ENCODE results near the gene CD38.
A peak's percentile ranks its signal among the peaks of the same experiment; 100 is the strongest.

Gene CD38

GRCh38 chr4:15884666-15885065, 106.5 kb downstream of the CD38 start:
- no peak for DNase-seq (ENCODE audit: low read depth in 1 of 2, low spot score in 1 of 2)
- in situ Hi-C loops (cut with HindIII; ENCODE audit: low pct_unique_long_range_greater_than_20kb, low sequenced_read_pairs), result no loop called here
- no peak for TF ChIP-seq JUND (IDR thresholded peaks at IDR 0.05; ENCODE audit: low read depth)

DNA sequence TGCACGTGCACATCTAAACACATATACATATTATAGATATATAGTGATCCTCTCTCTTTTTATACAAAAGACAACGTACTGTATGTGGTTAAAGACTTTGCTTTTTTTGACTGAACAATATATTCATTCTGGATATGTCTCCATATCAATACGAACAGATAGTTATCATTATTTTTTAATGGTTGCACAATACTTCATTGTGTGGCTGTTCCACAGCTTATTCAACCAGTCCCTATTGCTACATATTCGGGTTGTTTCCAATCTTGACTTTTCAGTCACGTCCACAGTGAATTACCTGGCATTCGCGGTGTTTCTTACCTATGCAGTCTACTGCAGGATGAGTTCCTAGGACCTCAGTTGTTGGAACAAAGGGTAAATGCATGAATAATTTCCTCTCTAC, 107.3 kb downstream of the CD38 start:
- TF ChIP-seq JUND (IDR thresholded peaks at IDR 0.05; ENCODE audit: low read depth), result no peak
- DNase-seq (ENCODE audit: low read depth in 1 of 2, low spot score in 1 of 2), result no peak
- in situ Hi-C loops (cut with HindIII; ENCODE audit: low pct_unique_long_range_greater_than_20kb, low sequenced_read_pairs), result no loop called here

- TF ChIP-seq JUND (IDR thresholded peaks at IDR 0.05; ENCODE audit: low read depth), result no peak
- in situ Hi-C loops (cut with HindIII; ENCODE audit: low pct_unique_long_range_greater_than_20kb, low sequenced_read_pairs), result no loop called here
- no peak for DNase-seq (ENCODE audit: low read depth in 1 of 2, low spot score in 1 of 2)
Measured at GRCh38 chr4:15888515-15888914, 110.4 kb downstream of the CD38 start.

GRCh38 chr4:15890246-15890829, 112.2 kb downstream of the CD38 start:
- no peak for TF ChIP-seq JUND (IDR thresholded peaks at IDR 0.05; ENCODE audit: low read depth)

DNA sequence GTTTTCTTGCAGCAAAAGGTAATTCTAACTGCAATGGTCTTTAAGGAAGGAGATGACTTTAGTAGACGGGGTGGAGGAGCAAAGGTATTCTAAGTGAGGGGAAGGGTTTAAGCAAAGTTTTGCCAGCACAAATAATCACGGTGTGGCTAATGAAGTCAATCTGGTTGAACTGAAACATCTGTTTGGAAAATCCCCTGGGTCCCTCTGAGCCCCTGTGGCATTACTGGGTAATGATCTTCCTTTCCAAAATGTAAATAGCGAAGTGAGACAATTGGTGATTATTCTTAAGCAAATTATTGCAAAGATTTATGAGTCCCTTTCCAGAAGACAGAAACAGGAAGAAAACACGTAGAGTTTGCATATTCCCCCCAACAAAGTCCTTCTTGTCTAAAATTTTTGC, 113.2 kb downstream of the CD38 start:
- TF ChIP-seq JUND (IDR thresholded peaks at IDR 0.05; ENCODE audit: low read depth), result no peak

More at GRCh38 chr4:15890246-15890829, 112.2 kb downstream of the CD38 start:
- in situ Hi-C loops (cut with HindIII; ENCODE audit: low pct_unique_long_range_greater_than_20kb, low sequenced_read_pairs), result no loop called here
- DNase-seq (ENCODE audit: low read depth in 1 of 2, low spot score in 1 of 2), result no peak

GRCh38 chr4:15893962-15894361, 115.8 kb downstream of the CD38 start:
- peak; percentile 23 to 49 for DNase-seq (ENCODE audit: low read depth in 1 of 2, low spot score in 1 of 2)
- TF ChIP-seq JUND (IDR thresholded peaks at IDR 0.05; ENCODE audit: low read depth), result no peak
- in situ Hi-C loops (cut with HindIII; ENCODE audit: low pct_unique_long_range_greater_than_20kb, low sequenced_read_pairs), result no loop called here

More for the DNA sequence above, 113.2 kb downstream of the CD38 start:
- DNase-seq (ENCODE audit: low read depth in 1 of 2, low spot score in 1 of 2), result no peak
- in situ Hi-C loops (cut with HindIII; ENCODE audit: low pct_unique_long_range_greater_than_20kb, low sequenced_read_pairs), result no loop called here

- in situ Hi-C loops (cut with HindIII; ENCODE audit: low pct_unique_long_range_greater_than_20kb, low sequenced_read_pairs), result no loop called here
- DNase-seq (ENCODE audit: low read depth in 1 of 2, low spot score in 1 of 2), result no peak
- no peak for TF ChIP-seq JUND (IDR thresholded peaks at IDR 0.05; ENCODE audit: low read depth)
Measured at GRCh38 chr4:15894393-15894792, 116.3 kb downstream of the CD38 start.

GRCh38 chr4:15894921-15895916, 117.1 kb downstream of the CD38 start:
- TF ChIP-seq JUND (IDR thresholded peaks at IDR 0.05; ENCODE audit: low read depth), result no peak
- in situ Hi-C loops (cut with HindIII; ENCODE audit: low pct_unique_long_range_greater_than_20kb, low sequenced_read_pairs), result no loop called here
- DNase-seq (ENCODE audit: low read depth in 1 of 2, low spot score in 1 of 2), result no peak

DNA sequence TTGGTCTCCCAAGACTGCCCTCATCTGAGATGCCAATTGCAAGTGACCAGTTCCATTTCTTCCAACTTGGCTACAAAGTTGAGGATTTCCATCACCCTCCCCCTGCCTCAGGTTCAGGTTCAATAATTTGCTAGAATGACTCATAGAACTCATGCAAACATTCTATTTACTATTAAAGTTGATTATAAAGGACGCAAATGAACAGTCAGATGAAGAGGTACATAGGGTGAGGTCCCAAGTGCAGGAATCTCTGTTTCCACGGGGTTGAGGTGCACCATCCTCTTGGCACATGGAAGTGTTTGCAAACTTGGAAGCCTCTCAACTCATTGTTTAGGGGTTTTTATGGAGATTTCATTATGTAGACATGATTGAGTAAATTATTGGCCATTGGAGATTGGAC, 119.4 kb downstream of the CD38 start:
- no peak for DNase-seq (ENCODE audit: low read depth in 1 of 2, low spot score in 1 of 2)
- in situ Hi-C loops (cut with HindIII; ENCODE audit: low pct_unique_long_range_greater_than_20kb, low sequenced_read_pairs), result no loop called here
- no peak for TF ChIP-seq JUND (IDR thresholded peaks at IDR 0.05; ENCODE audit: low read depth)

DNA sequence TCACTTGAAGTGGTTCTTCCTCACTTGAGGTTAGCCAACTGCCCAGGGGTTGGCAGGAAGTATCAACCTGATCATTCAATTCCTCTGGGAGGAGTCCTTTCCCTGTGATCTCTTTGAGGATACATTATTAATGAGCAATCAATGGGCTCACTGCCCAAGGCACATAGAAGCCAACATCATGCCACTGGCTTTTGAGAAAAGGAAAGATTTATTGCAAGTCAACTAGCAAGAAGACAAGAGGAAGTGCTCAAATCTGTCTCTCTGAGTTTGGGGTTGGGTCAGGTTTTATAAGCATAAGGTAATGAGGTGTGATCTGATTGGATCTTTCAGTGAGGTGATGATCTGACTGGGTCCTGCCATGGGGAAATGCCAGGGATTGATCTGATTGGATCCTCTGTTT, 120.8 kb downstream of the CD38 start:
- in situ Hi-C loops (cut with HindIII; ENCODE audit: low pct_unique_long_range_greater_than_20kb, low sequenced_read_pairs), result no loop called here
- no peak for DNase-seq (ENCODE audit: low read depth in 1 of 2, low spot score in 1 of 2)
- TF ChIP-seq JUND (IDR thresholded peaks at IDR 0.05; ENCODE audit: low read depth), result no peak

DNA sequence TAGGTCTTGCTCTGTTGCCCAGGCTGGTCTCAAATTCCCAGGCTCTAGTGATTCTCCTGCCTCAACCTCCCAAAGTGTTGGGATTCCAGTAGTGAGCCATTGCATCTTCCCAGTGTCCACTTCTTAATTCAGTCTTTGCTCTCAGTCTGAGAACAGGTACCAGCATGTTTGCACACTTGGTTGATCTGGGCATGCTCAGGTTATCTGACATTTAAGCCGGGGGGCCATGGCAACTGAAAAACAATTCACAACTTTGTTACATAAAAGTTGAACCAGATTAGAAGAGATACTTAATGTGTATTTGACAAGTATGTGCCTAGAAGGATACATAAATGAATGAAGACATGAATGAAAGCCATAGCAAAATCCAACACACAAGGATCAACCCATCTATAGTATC, 121.4 kb downstream of the CD38 start:
- in situ Hi-C loops (cut with HindIII; ENCODE audit: low pct_unique_long_range_greater_than_20kb, low sequenced_read_pairs), result no loop called here

DNA sequence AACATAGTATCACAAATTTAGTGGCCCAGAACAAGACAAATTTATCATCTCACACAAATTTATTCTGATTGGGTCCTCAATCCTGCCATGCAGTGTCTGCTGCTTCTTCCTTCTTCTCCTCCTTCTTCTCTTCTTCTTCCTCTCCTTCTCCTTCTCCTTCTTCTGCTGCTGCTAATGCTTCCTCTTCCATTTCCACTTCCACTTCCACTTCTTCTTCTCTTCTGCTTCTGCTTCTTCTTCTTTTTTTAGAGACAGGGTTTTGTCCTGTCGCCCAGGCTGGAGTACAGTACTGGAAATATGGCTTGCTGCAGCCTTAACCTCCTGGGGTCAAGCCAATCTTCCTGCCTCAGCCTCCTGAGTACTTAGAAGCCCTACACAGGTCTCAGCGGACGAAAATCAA, 122.9 kb downstream of the CD38 start:
- in situ Hi-C loops (cut with HindIII; ENCODE audit: low pct_unique_long_range_greater_than_20kb, low sequenced_read_pairs), result no loop called here
- TF ChIP-seq JUND (IDR thresholded peaks at IDR 0.05; ENCODE audit: low read depth), result no peak
- DNase-seq (ENCODE audit: low read depth in 1 of 2, low spot score in 1 of 2), result no peak

More for the DNA sequence above, 121.4 kb downstream of the CD38 start:
- no peak for DNase-seq (ENCODE audit: low read depth in 1 of 2, low spot score in 1 of 2)
- no peak for TF ChIP-seq JUND (IDR thresholded peaks at IDR 0.05; ENCODE audit: low read depth)

DNA sequence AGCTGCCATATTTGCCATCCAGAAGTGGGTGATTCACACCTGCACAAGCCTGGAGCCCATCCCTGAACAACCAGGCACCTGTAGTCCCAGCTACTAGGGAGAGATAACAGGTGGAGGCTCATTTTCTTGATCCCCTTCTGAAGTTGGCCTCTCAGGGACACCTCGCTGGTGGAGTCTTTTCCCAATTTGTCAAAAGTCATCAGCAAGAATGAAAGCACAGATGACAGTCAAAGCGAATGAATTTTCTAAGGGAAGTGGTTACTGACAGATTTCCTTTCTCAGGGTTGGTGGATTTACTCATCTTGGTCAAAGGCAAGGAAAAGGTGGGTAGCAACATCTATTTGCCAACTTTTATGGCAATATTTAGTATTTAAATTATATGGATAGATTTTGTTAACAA, 123.9 kb downstream of the CD38 start:
- DNase-seq (ENCODE audit: low read depth in 1 of 2, low spot score in 1 of 2), result no peak
- in situ Hi-C loops (cut with HindIII; ENCODE audit: low pct_unique_long_range_greater_than_20kb, low sequenced_read_pairs), result no loop called here
- no peak for TF ChIP-seq JUND (IDR thresholded peaks at IDR 0.05; ENCODE audit: low read depth)
